SH-SY5Y (cell line): ENCODE results near the gene PTRHD1.

Experiments used
- GATA2 ChIP-seq: IDR thresholded peaks from 2 replicates; pipeline ENCODE4 v1.6.1; 2011; ENCODE audit warnings: mild to moderate bottlenecking, low read depth, low read length
- GATA3 ChIP-seq: IDR thresholded peaks from 2 replicates; pipeline ENCODE4 v1.6.1; 2011; ENCODE audit warnings: low read depth, mild to moderate bottlenecking, low read length, moderate library complexity

The PTRHD1 gene

GRCh38 chr2:24756789-24757188, 36.4 kb downstream of the PTRHD1 start:
- TF ChIP-seq GATA3 (no peak), GATA2 (no peak)

- TF ChIP-seq GATA2 (no peak), GATA3 (no peak)
Measured at GRCh38 chr2:24754985-24755705, 38.0 kb downstream of the PTRHD1 start.

- TF ChIP-seq GATA2, result no peak
- no peak for TF ChIP-seq GATA3
Measured at GRCh38 chr2:24749069-24749691, 44.0 kb downstream of the PTRHD1 start.

- TF ChIP-seq GATA3, result no peak
- no peak for TF ChIP-seq GATA2
Measured at GRCh38 chr2:24747299-24747698, 45.9 kb downstream of the PTRHD1 start.

GRCh38 chr2:24745825-24746224, 47.4 kb downstream of the PTRHD1 start:
- TF ChIP-seq GATA3 (no peak), GATA2 (no peak)

- TF ChIP-seq GATA3 (no peak), GATA2 (no peak)
Measured at GRCh38 chr2:24744356-24744755, 48.8 kb downstream of the PTRHD1 start.

- no peak for TF ChIP-seq GATA2
- TF ChIP-seq GATA3, result no peak
Measured at GRCh38 chr2:24743924-24744323, 49.3 kb downstream of the PTRHD1 start.

GRCh38 chr2:24742730-24743129, 50.5 kb downstream of the PTRHD1 start:
- TF ChIP-seq GATA3, result no peak
- TF ChIP-seq GATA2, result no peak

- TF ChIP-seq GATA3, result no peak
- TF ChIP-seq GATA2, result no peak
Measured at GRCh38 chr2:24740142-24740541, 53.0 kb downstream of the PTRHD1 start.
